ENCODE measurements around the gene CRTC1. TPM values are rescaled to one million over a fixed set of nuclear protein-coding genes. Genes with fewer than 3 reads are reported as not detected.
A peak's percentile ranks its signal among the peaks of the same experiment; 100 is the strongest.

The CRTC1 gene
- total RNA-seq, 4 donors from 2014 or later: 3.8 to 8.9 (median 6.3) TPM

- Histone ChIP-seq H3K36me3 (peaks cover 0 to 12% of the 10 kb centered on the region in 2 donors), H3K27ac (peak overlapping the region; percentile 17 to 86 (median 80)), H3K9me3 (no peaks in the 10 kb centered on the region), H3K27me3 (no peaks in the 10 kb centered on the region), H3K4me3 (peak overlapping the region in 1 of 2 donors; percentile 16), H3K4me1 (peaks cover 0 to 100% (median 52%) of the 10 kb centered on the region in 3 donors)
- ATAC-seq: peak; percentile 67
- WGBS, 2 donors (ENCODE audit: low coverage in 1 of 2): 61% methylated on average over 4 of the region's 37 CpGs; no CpG with 5 or more reads in 1 of the 2 donors
- TF ChIP-seq EP300 (IDR thresholded peaks at IDR 0.05) (no peak), POLR2AphosphoS5 (IDR thresholded peaks at IDR 0.05) (no peak), CTCF (IDR thresholded peaks at IDR 0.05) (no peak), POLR2A (IDR thresholded peaks at IDR 0.05) (no peak)
Observed at GRCh38 chr19:18660051-18660910, 23.2 kb upstream of the CRTC1 start.

GRCh38 chr19:18660939-18661670 is 22.4 kb upstream of the CRTC1 start:
- Histone ChIP-seq H3K27me3 (no peaks in the 10 kb centered on the region), H3K4me1 (peaks cover 0 to 100% (median 57%) of the 10 kb centered on the region in 3 donors), H3K27ac (peak overlapping the region in 3 of 4 donors; percentile 77 to 86 (median 84)), H3K36me3 (peaks cover 0 to 20% of the 10 kb centered on the region in 2 donors), H3K4me3 (no peak overlapping the region), H3K9me3 (no peaks in the 10 kb centered on the region)
- ATAC-seq: no peak
- TF ChIP-seq CTCF (IDR thresholded peaks at IDR 0.05): no peak
- no peak for TF ChIP-seq EP300 (IDR thresholded peaks at IDR 0.05)
- TF ChIP-seq POLR2AphosphoS5 (IDR thresholded peaks at IDR 0.05): no peak
- no peak for TF ChIP-seq POLR2A (IDR thresholded peaks at IDR 0.05)
- WGBS, 2 donors (ENCODE audit: low coverage in 1 of 2): 50 to 80% methylated on average over 1 of the region's 10 CpGs

- ATAC-seq: no peak
- Histone ChIP-seq H3K9me3 (no peaks in the 10 kb centered on the region), H3K27ac (peak overlapping the region in 3 of 4 donors; percentile 63 to 89 (median 86)), H3K36me3 (peaks cover 0 to 40% of the 10 kb centered on the region in 2 donors), H3K27me3 (no peaks in the 10 kb centered on the region), H3K4me3 (no peak overlapping the region), H3K4me1 (peaks cover 0 to 96% (median 51%) of the 10 kb centered on the region in 3 donors)
- WGBS, 2 donors (ENCODE audit: low coverage in 1 of 2): 68% methylated on average over 7 of the region's 15 CpGs; no CpG with 5 or more reads in 1 of the 2 donors
- TF ChIP-seq CTCF (IDR thresholded peaks at IDR 0.05): no peak
- peak; percentile 11 for TF ChIP-seq POLR2AphosphoS5 (IDR thresholded peaks at IDR 0.05)
- TF ChIP-seq POLR2A (IDR thresholded peaks at IDR 0.05): no peak
- TF ChIP-seq EP300 (IDR thresholded peaks at IDR 0.05): no peak
Observed at GRCh38 chr19:18662972-18663732, 20.3 kb upstream of the CRTC1 start.

- Histone ChIP-seq H3K27me3 (no peaks in the 10 kb centered on the region), H3K36me3 (peaks cover 0 to 49% of the 10 kb centered on the region in 2 donors), H3K27ac (peak overlapping the region in 3 of 4 donors; percentile 63 to 89 (median 86)), H3K4me1 (peaks cover 0 to 91% (median 42%) of the 10 kb centered on the region in 3 donors), H3K9me3 (no peaks in the 10 kb centered on the region), H3K4me3 (no peak overlapping the region)
- WGBS, 2 donors (ENCODE audit: low coverage in 1 of 2): no CpG with 5 or more reads among the region's 14 CpGs
- no peak for ATAC-seq
- no peak for TF ChIP-seq POLR2AphosphoS5 (IDR thresholded peaks at IDR 0.05)
Observed at GRCh38 chr19:18663940-18664530, 19.4 kb upstream of the CRTC1 start.

All from gastroesophageal sphincter (tissue), 4 donors.